HepG2 (cell line): ENCODE results near the gene ATPAF1. TPM values are rescaled to one million over a fixed set of nuclear protein-coding genes. Genes with fewer than 3 reads are reported as not detected.

Experiments used
- ATAC-seq: fragments of 200-7000 bp; cut with Tn5 transposase; 3 replicates; pipeline ENCODE4 v1.9.1; 2020; ENCODE audit warnings: mild to moderate bottlenecking, moderate library complexity
- BruUV-seq: library from RNA; stranded (reverse); fragments of 400-500 nt; replicated peaks from 2 replicates; lab custom pipeline; 2021; lab: Mats Ljungman, UMichigan
- CTCF ChIA-PET: fragments of 300-600 bp; formaldehyde crosslinking; extraction: SDS; loops from one replicate; lab custom pipeline; 2021; ENCODE audit warnings: low total read pairs, inconsistent platforms, low intra/inter-chr PET ratio; lab: Yijun Ruan, JAX
- POLR2A ChIA-PET: fragments of 350-600 bp; sonication (Branson Sonifier 250); formaldehyde crosslinking; loops from one replicate; lab custom pipeline; 2020; ENCODE audit warnings: antibody characterized with exemption, inconsistent platforms; lab: Yijun Ruan, JAX
- DNase-seq: peaks from one replicate; pipeline ENCODE4 v3.0.0-alpha.2; 2015; ENCODE audit warnings: low spot score
- FAIRE-seq: peaks from 3 replicates; lab custom pipeline; 2011; peaks lifted over from hg19 to GRCh38; lab: Jason Lieb, UNC
- H2AFZ ChIP-seq: one replicate; pipeline ENCODE4 v1.6.1; 2011; ENCODE audit warnings: low read length, inconsistent platforms
- H3K27ac ChIP-seq: fragments of 300-600 bp; 3 replicates; pipeline ENCODE4 v1.8.0; 2011; ENCODE audit warnings: mixed run types, mild to moderate bottlenecking, mixed read lengths, low read length, inconsistent platforms; ENCODE audit not compliant: insufficient read depth; ENCODE audit errors: extremely low read length
- H3K27me3 ChIP-seq, 2 experiments: fragments of 200-600 bp in 1 of 2; 2 replicates in 1 of 2; 3 replicates in 1 of 2; pipeline versions ENCODE4 v1.6.0 to v1.8.0; 2011; ENCODE audit warnings: low read length in 2 of 2, mild to moderate bottlenecking in 2 of 2, moderate library complexity in 2 of 2, inconsistent platforms in 1 of 2; ENCODE audit not compliant: insufficient read depth in 2 of 2, control insufficient read depth in 1 of 2
- H3K36me3 ChIP-seq, 2 experiments: fragments of 200-600 bp in 1 of 2; replicated peaks in 1 of 2; 2 replicates in 1 of 2; 3 replicates in 1 of 2; pipeline versions ENCODE4 v1.5.1 to v1.8.0; 2011; ENCODE audit warnings: low read length in 2 of 2, inconsistent platforms in 1 of 2; ENCODE audit not compliant: insufficient read depth in 2 of 2, control insufficient read depth in 1 of 2
- H3K4me1 ChIP-seq: 2 replicates; pipeline ENCODE4 v1.5.1; 2012; ENCODE audit warnings: low read length, inconsistent platforms; ENCODE audit not compliant: insufficient read depth
- H3K4me2 ChIP-seq: 2 replicates; pipeline ENCODE4 v1.6.0; 2011; ENCODE audit warnings: low read depth, low read length, inconsistent platforms
- H3K4me3 ChIP-seq, 3 experiments: fragments of 200-600 bp in 1 of 3; sonication (generic), shearing (Covaris generic) in 1 of 3; replicated peaks in 1 of 3; 2 replicates each; pipeline ENCODE4 v1.5.1; 2011 to 2016; ENCODE audit warnings: low read length in 3 of 3, inconsistent platforms in 2 of 3, low read depth in 2 of 3, mild to moderate bottlenecking in 2 of 3, control low read depth in 1 of 3, mixed read lengths in 1 of 3; ENCODE audit not compliant: insufficient read depth in 1 of 3
- H3K79me2 ChIP-seq: one replicate; pipeline ENCODE4 v1.6.1; 2011; ENCODE audit warnings: low read length, inconsistent platforms; ENCODE audit not compliant: insufficient read depth
- H3K9ac ChIP-seq: 2 replicates; pipeline ENCODE4 v1.6.0; 2011; ENCODE audit warnings: mild to moderate bottlenecking, low read depth, low read length, inconsistent platforms; ENCODE audit not compliant: insufficient read depth
- H3K9me3 ChIP-seq: 2 replicates; pipeline ENCODE4 v1.5.1; 2012; ENCODE audit warnings: mild to moderate bottlenecking, low read length
- H4K20me1 ChIP-seq: 2 replicates; pipeline ENCODE4 v1.6.0; 2011; ENCODE audit warnings: inconsistent platforms, mild to moderate bottlenecking, low read length, moderate library complexity; ENCODE audit not compliant: insufficient read depth
- ERF ChIP-seq: IDR thresholded peaks from 2 replicates; pipeline ENCODE4 v1.6.1; 2018; ENCODE audit warnings: missing biosample characterization, missing genetic modification reagents
- ETV5 ChIP-seq: IDR thresholded peaks from 2 replicates; pipeline ENCODE4 v1.6.1; 2018; ENCODE audit warnings: missing biosample characterization, missing genetic modification reagents, inconsistent platforms, borderline replicate concordance
- FOXC1 ChIP-seq: sonication (generic); formaldehyde crosslinking; IDR thresholded peaks from 2 replicates; pipeline ENCODE4 v1.8.0; 2022; ENCODE audit warnings: mild to moderate bottlenecking, missing genetic modification reagents, borderline replicate concordance
- GFI1 ChIP-seq: sonication (generic); formaldehyde crosslinking; IDR thresholded peaks from 2 replicates; pipeline ENCODE4 v1.5.0; 2020; ENCODE audit warnings: missing genetic modification reagents, mild to moderate bottlenecking, borderline replicate concordance
- HIVEP1 ChIP-seq: sonication (generic); formaldehyde crosslinking; IDR thresholded peaks from 2 replicates; pipeline ENCODE4 v1.4.0; 2020; ENCODE audit warnings: mild to moderate bottlenecking, missing genetic modification reagents
- MEIS1 ChIP-seq: sonication (generic); formaldehyde crosslinking; IDR thresholded peaks from 2 replicates; pipeline ENCODE4 v1.9.0; 2021; ENCODE audit warnings: mild to moderate bottlenecking, missing genetic modification reagents, moderate library complexity, borderline replicate concordance
- MEIS2 ChIP-seq: sonication (generic); formaldehyde crosslinking; IDR thresholded peaks from 2 replicates; pipeline ENCODE4 v1.9.0; 2021; ENCODE audit warnings: mild to moderate bottlenecking, missing genetic modification reagents
- MIER2 ChIP-seq: IDR thresholded peaks from 2 replicates; pipeline ENCODE4 v1.6.1; 2016; ENCODE audit warnings: missing biosample characterization, missing genetic modification reagents
- NFYB ChIP-seq: sonication (generic); formaldehyde crosslinking; IDR thresholded peaks from 2 replicates; pipeline ENCODE4 v1.4.0; 2020; ENCODE audit warnings: missing genetic modification reagents
- PRDM4 ChIP-seq: sonication (generic); formaldehyde crosslinking; IDR thresholded peaks from 2 replicates; pipeline ENCODE4 v1.9.0; 2021; ENCODE audit warnings: missing genetic modification reagents, borderline replicate concordance
- REXO4 ChIP-seq: sonication (generic); formaldehyde crosslinking; IDR thresholded peaks from 2 replicates; pipeline ENCODE4 v1.8.0; 2022; ENCODE audit warnings: missing genetic modification reagents, mild to moderate bottlenecking, borderline replicate concordance
- SRF ChIP-seq: IDR thresholded peaks from 2 replicates; pipeline ENCODE4 v1.6.1; 2011; ENCODE audit warnings: mild to moderate bottlenecking, low read depth, low read length, moderate library complexity
- ZBTB3 ChIP-seq: sonication (generic); formaldehyde crosslinking; IDR thresholded peaks from 2 replicates; pipeline ENCODE4 v1.4.0; 2020; ENCODE audit warnings: low read depth, mild to moderate bottlenecking, moderate library complexity, missing genetic modification reagents, borderline replicate concordance
- ZNF280B ChIP-seq: sonication (generic); formaldehyde crosslinking; IDR thresholded peaks from 2 replicates; pipeline ENCODE4 v1.5.0; 2020; ENCODE audit warnings: missing genetic modification reagents, mild to moderate bottlenecking, borderline replicate concordance
- ZNF7 ChIP-seq: IDR thresholded peaks from 2 replicates; pipeline ENCODE4 v1.6.1; 2016; ENCODE audit warnings: missing biosample characterization, missing genetic modification reagents
- ZNF883 ChIP-seq: sonication (generic); formaldehyde crosslinking; IDR thresholded peaks from 2 replicates; pipeline ENCODE4 v1.5.1; 2020; ENCODE audit warnings: mild to moderate bottlenecking, missing genetic modification reagents; ENCODE audit errors: not compliant biosample characterization
- ZSCAN21 ChIP-seq: sonication (generic); formaldehyde crosslinking; IDR thresholded peaks from 2 replicates; pipeline ENCODE4 v1.8.0; 2022; ENCODE audit warnings: mild to moderate bottlenecking, missing genetic modification reagents, moderate library complexity, borderline replicate concordance
- WGBS: methylation state at CpG from one replicate; pipeline ENCODE4 v1.1.6; 2017; ENCODE audit warnings: low lambda C conversion rate; 5-methylcytosine and 5-hydroxymethylcytosine counted together
- in situ Hi-C: cut with HindIII; loops from 2 replicates; pipeline ENCODE4 v1.10.0; 2017; ENCODE audit warnings: low pct_unique_long_range_greater_than_20kb; ENCODE audit not compliant: extremely low pct_ligation_motif_present
- intact Hi-C: fragments of 100-400 bp; cut with micrococcal nuclease; formaldehyde crosslinking; loops from one replicate; pipeline ENCODE4 v1.10.0; 2022; ENCODE audit not compliant: unreplicated experiment
- polyA plus RNA-seq, 8 experiments: library from polyadenylated mRNA; depleted of rRNA in 3 of 8; stranded (reverse) in 7 of 8; unstranded in 1 of 8; fragments of >200 nt; fragmentation: Illumina TruSeq in 4 of 8; extraction: Trizol in 4 of 8; gene quantifications; 2 replicates each; pipeline versions ENCODE4 v1.2.1 to v1.2.3, GENCODE V29; 2011 to 2016; ENCODE audit warnings: low read depth in 4 of 8, missing spikeins in 1 of 8, mixed read lengths in 1 of 8; ENCODE audit not compliant: insufficient read depth in 1 of 8
- total RNA-seq, 5 experiments: library from RNA; depleted of rRNA; stranded (reverse); fragments of >200 nt; fragmentation: Illumina TruSeq; extraction: Trizol; gene quantifications; 2 replicates each; pipeline ENCODE4 v1.2.3, GENCODE V29; 2016; ENCODE audit warnings: low read depth in 1 of 5
- TF ChIP-seq, protein P1 (sequence below): sonication (generic); formaldehyde crosslinking; conservative IDR thresholded peaks from 2 replicates; pipeline ENCODE4 v1.4.0; 2020; ENCODE audit warnings: missing genetic modification reagents
- TF ChIP-seq, protein P2 (sequence below): sonication (generic); formaldehyde crosslinking; IDR thresholded peaks from 2 replicates; pipeline ENCODE4 v1.5.0; 2020; ENCODE audit warnings: missing genetic modification reagents

The ATPAF1 gene
- total and polyA plus RNA-seq, 2 of the 13 experiments (the other 11 are each of a cell fraction or from before 2014, with no cell fraction given): 66.6 to 76.7 TPM

- no peak overlapping the region for H2AFZ ChIP-seq
- no peak for DNase-seq
- CTCF ChIA-PET: no interaction called here
- no peak overlapping the region for H3K9ac ChIP-seq
- intact Hi-C loops: no loop called here
- FAIRE-seq: no peak
- no peak overlapping the region for H3K4me3 ChIP-seq
- no peaks in the 10 kb centered on the region for H3K27me3 ChIP-seq
- no peaks in the 10 kb centered on the region for H4K20me1 ChIP-seq
- 100% methylated on average over 1 of the region's 1 CpG for WGBS
- H3K4me2 ChIP-seq: no peak overlapping the region
- H3K4me1 ChIP-seq: peaks cover 8% of the 10 kb centered on the region
- POLR2A ChIA-PET: interaction anchor here (0.5 to 1.9 kb wide), 3 partner anchors 9 to 649 kb away, joined by 3 to 6 read pairs (median 4); partner anchors contain the start of genes ATPAF1 and MOB3C
- H3K9me3 ChIP-seq: no peaks in the 10 kb centered on the region
- in situ Hi-C loops: no loop called here
- H3K36me3 ChIP-seq: peaks cover 12 to 37% of the 10 kb centered on the region in 2 experiments; a peak in 4 of 5 replicates
- ATAC-seq: no peak
- BruUV-seq: no TSS peak
- H3K27ac ChIP-seq: no peak overlapping the region
- TF ChIP-seq, protein P1, sequence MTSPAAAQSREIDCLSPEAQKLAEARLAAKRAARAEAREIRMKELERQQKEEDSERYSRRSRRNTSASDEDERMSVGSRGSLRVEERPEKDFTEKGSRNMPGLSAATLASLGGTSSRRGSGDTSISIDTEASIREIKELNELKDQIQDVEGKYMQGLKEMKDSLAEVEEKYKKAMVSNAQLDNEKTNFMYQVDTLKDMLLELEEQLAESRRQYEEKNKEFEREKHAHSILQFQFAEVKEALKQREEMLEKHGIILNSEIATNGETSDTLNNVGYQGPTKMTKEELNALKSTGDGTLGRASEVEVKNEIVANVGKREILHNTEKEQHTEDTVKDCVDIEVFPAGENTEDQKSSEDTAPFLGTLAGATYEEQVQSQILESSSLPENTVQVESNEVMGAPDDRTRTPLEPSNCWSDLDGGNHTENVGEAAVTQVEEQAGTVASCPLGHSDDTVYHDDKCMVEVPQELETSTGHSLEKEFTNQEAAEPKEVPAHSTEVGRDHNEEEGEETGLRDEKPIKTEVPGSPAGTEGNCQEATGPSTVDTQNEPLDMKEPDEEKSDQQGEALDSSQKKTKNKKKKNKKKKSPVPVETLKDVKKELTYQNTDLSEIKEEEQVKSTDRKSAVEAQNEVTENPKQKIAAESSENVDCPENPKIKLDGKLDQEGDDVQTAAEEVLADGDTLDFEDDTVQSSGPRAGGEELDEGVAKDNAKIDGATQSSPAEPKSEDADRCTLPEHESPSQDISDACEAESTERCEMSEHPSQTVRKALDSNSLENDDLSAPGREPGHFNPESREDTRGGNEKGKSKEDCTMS: no peak
- TF ChIP-seq, protein P2, sequence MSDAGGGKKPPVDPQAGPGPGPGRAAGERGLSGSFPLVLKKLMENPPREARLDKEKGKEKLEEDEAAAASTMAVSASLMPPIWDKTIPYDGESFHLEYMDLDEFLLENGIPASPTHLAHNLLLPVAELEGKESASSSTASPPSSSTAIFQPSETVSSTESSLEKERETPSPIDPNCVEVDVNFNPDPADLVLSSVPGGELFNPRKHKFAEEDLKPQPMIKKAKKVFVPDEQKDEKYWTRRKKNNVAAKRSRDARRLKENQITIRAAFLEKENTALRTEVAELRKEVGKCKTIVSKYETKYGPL (CRISPR knock-in tag): no peak
- TF ChIP-seq GFI1: no peak
- TF ChIP-seq SRF: no peak
- TF ChIP-seq ZSCAN21: no peak
- no peak for TF ChIP-seq ETV5 (CRISPR knock-in tag)
- no peak for TF ChIP-seq MIER2 (CRISPR knock-in tag)
- TF ChIP-seq FOXC1 (CRISPR knock-in tag): no peak
- TF ChIP-seq ZNF7: no peak
- no peak for TF ChIP-seq ZNF883
- no peak for TF ChIP-seq HIVEP1
- TF ChIP-seq ZNF280B (CRISPR knock-in tag): no peak
- TF ChIP-seq REXO4 (CRISPR knock-in tag): no peak
- no peak for TF ChIP-seq MEIS2 (CRISPR knock-in tag)
- no peak for TF ChIP-seq PRDM4 (CRISPR knock-in tag)
- TF ChIP-seq ERF: no peak
- TF ChIP-seq NFYB (CRISPR knock-in tag): no peak
- TF ChIP-seq MEIS1 (CRISPR knock-in tag): no peak
- no peak for TF ChIP-seq ZBTB3 (CRISPR knock-in tag)
- TF ChIP-seq, all 625 proteins: peak for 0
- no peaks in the 10 kb centered on the region for H3K79me2 ChIP-seq
Measured at GRCh38 chr1:46676531-46676930, 8.4 kb upstream of the ATPAF1 start.
